Posterior vena cava (tissue), 2 donors: ENCODE results near the gene NEXMIF. TPM values are rescaled to one million over a fixed set of nuclear protein-coding genes. Genes with fewer than 3 reads are reported as not detected.
"Not testable (repeated sequence)": the region's sequence is repeated elsewhere in the genome, so short reads cannot be mapped to it uniquely, and the experiment has no call there.

Experiments used
- DNase-seq: peaks from one replicate; pipeline ENCODE4 v3.0.0-alpha.2; 2020; ENCODE audit warnings: low spot score
- intact Hi-C, 2 donors: fragments of 100-400 bp; cut with DNase I; formaldehyde crosslinking; loops; one replicate each; pipeline versions ENCODE4 v1.14.1 to v1.14.2; 2022 to 2023
- long read RNA-seq, 2 donors: library from polyadenylated mRNA; unstranded; transcript quantifications; one replicate each; pipeline ENCODE4 v2.0.0, GENCODE V29; 2020 to 2021
- total RNA-seq, 2 donors: library from RNA; stranded (reverse); fragmentation: NEBNext Ultra II Directional; extraction: Animal tissue kit (Norgen Biotek cat#: 25700); gene quantifications; one replicate each; pipeline ENCODE4 v1.2.1, GENCODE V29; 2021
- donor health status: DM: yes; HTN: yes; CAD: no.
- donor health status: DM: yes; HTN: yes; CAD: no.

NEXMIF gene
- total RNA-seq = 1 to 10 TPM; 1.7 to 1.8 TPM
- long read RNA-seq, donor 1 = 0 reads
- long read RNA-seq, donor 2 = 0 reads

- intact Hi-C loops = no loop called here
Measured at GRCh38 chrX:74925225-74926088, at the start of gene NEXMIF. Gene NEXMIF, minus strand, starts transcription at chrX:74925452.

GRCh38 chrX:74961962-74962361 is 36.7 kb upstream of the NEXMIF start:
- intact Hi-C loops, DNase-seq: not testable (repeated sequence)

More at GRCh38 chrX:74925225-74926088, at the start of gene NEXMIF:
- no peak for DNase-seq

GRCh38 chrX:74949717-74950116 is 24.5 kb upstream of the NEXMIF start:
- intact Hi-C loops = no loop called here
- no peak for DNase-seq

GRCh38 chrX:74940414-74940813 is 15.2 kb upstream of the NEXMIF start:
- no peak for DNase-seq
- intact Hi-C loops = no loop called here

- no peak for DNase-seq
- intact Hi-C loops = no loop called here
Measured at GRCh38 chrX:74931214-74931613, 6.0 kb upstream of the NEXMIF start.

GRCh38 chrX:74924449-74925224 is 615 bp downstream of the NEXMIF start:
- intact Hi-C loops = no loop called here
- DNase-seq = peak; percentile 80

- DNase-seq = no peak
- intact Hi-C loops = no loop called here
Measured at GRCh38 chrX:74923942-74924448, 1.3 kb downstream of the NEXMIF start.

GRCh38 chrX:74922922-74923543 is 2.2 kb downstream of the NEXMIF start:
- no peak for DNase-seq
- intact Hi-C loops = no loop called here

GRCh38 chrX:74911494-74911893 is 13.8 kb downstream of the NEXMIF start:
- DNase-seq = no peak
- intact Hi-C loops = no loop called here

- DNase-seq = no peak
- intact Hi-C loops = no loop called here
Measured at GRCh38 chrX:74906417-74906816, 18.8 kb downstream of the NEXMIF start.

- no peak for DNase-seq
- intact Hi-C loops = no loop called here
Measured at GRCh38 chrX:74902806-74903205, 22.4 kb downstream of the NEXMIF start.

- intact Hi-C loops = no loop called here
- DNase-seq = no peak
Measured at GRCh38 chrX:74892561-74892960, 32.7 kb downstream of the NEXMIF start.

- intact Hi-C loops = no loop called here
- DNase-seq = no peak
Measured at GRCh38 chrX:74890676-74891430, 34.4 kb downstream of the NEXMIF start.

GRCh38 chrX:74882383-74882782 is 42.9 kb downstream of the NEXMIF start:
- intact Hi-C loops = not testable (repeated sequence)
- DNase-seq = peak; percentile 72

GRCh38 chrX:74865725-74866124 is 59.5 kb downstream of the NEXMIF start:
- intact Hi-C loops = loop anchor here in 1 of 2 donors (10.0 kb wide), 1 partner anchor 311 kb away; no protein-coding TSS in a partner anchor
- DNase-seq = no peak

GRCh38 chrX:74853255-74853654 is 72.0 kb downstream of the NEXMIF start:
- intact Hi-C loops = no loop called here
- DNase-seq = no peak

- intact Hi-C loops = no loop called here
- DNase-seq = no peak
Measured at GRCh38 chrX:74835566-74835965, 89.7 kb downstream of the NEXMIF start.

GRCh38 chrX:74819797-74820196 is 105.5 kb downstream of the NEXMIF start:
- DNase-seq, intact Hi-C loops: not testable (repeated sequence)

GRCh38 chrX:74814681-74815080 is 110.6 kb downstream of the NEXMIF start:
- intact Hi-C loops = no loop called here

More at GRCh38 chrX:74814681-74815080, 110.6 kb downstream of the NEXMIF start:
- no peak for DNase-seq
